ENCODE results near the gene CPD. TPM values are rescaled to one million over a fixed set of nuclear protein-coding genes. Genes with fewer than 3 reads are reported as not detected.
"Not testable (repeated sequence)": the region's sequence is repeated elsewhere in the genome, so short reads cannot be mapped to it uniquely, and the experiment has no call there.

CPD gene
- total RNA-seq, 1 donor: 102 TPM

GRCh38 chr17:30395398-30396022, 16.8 kb downstream of the CPD start:
- no peak overlapping the region for H3K4me3 ChIP-seq (ENCODE audit: low read depth, low read length)
- TF ChIP-seq CTCF (IDR thresholded peaks at IDR 0.05; ENCODE audit: insufficient read depth, low read length): no peak
- no peak for DNase-seq (ENCODE audit: low read depth)

GRCh38 chr17:30396129-30396528, 17.4 kb downstream of the CPD start:
- no peak for DNase-seq (ENCODE audit: low read depth)
- no peak overlapping the region for H3K4me3 ChIP-seq (ENCODE audit: low read depth, low read length)

GRCh38 chr17:30396612-30397011, 17.9 kb downstream of the CPD start:
- no peak overlapping the region for H3K4me3 ChIP-seq (ENCODE audit: low read depth, low read length)
- no peak for DNase-seq (ENCODE audit: low read depth)
- TF ChIP-seq CTCF (IDR thresholded peaks at IDR 0.05; ENCODE audit: insufficient read depth, low read length): no peak

More at GRCh38 chr17:30396129-30396528, 17.4 kb downstream of the CPD start:
- TF ChIP-seq CTCF (IDR thresholded peaks at IDR 0.05; ENCODE audit: insufficient read depth, low read length): no peak

- TF ChIP-seq CTCF (IDR thresholded peaks at IDR 0.05; ENCODE audit: insufficient read depth, low read length): no peak
- no peak overlapping the region for H3K4me3 ChIP-seq (ENCODE audit: low read depth, low read length)
- DNase-seq (ENCODE audit: low read depth): no peak
Observed at GRCh38 chr17:30398328-30399041, 19.8 kb downstream of the CPD start.

- TF ChIP-seq CTCF (IDR thresholded peaks at IDR 0.05; ENCODE audit: insufficient read depth, low read length): no peak
- no peak for DNase-seq (ENCODE audit: low read depth)
- H3K4me3 ChIP-seq (ENCODE audit: low read depth, low read length): no peak overlapping the region
Observed at GRCh38 chr17:30401097-30401496, 22.4 kb downstream of the CPD start.

GRCh38 chr17:30405161-30405560, 26.4 kb downstream of the CPD start:
- peak; percentile 34 for DNase-seq (ENCODE audit: low read depth)
- no peak overlapping the region for H3K4me3 ChIP-seq (ENCODE audit: low read depth, low read length)
- TF ChIP-seq CTCF (IDR thresholded peaks at IDR 0.05; ENCODE audit: insufficient read depth, low read length): no peak

- H3K4me3 ChIP-seq (ENCODE audit: low read depth, low read length); DNase-seq (ENCODE audit: low read depth): not testable (repeated sequence)
Observed at GRCh38 chr17:30410627-30411026, 31.9 kb downstream of the CPD start.

- H3K4me3 ChIP-seq (ENCODE audit: low read depth, low read length); DNase-seq (ENCODE audit: low read depth): not testable (repeated sequence)
Observed at GRCh38 chr17:30412008-30412496, 33.3 kb downstream of the CPD start.
